ENCODE measurements around the gene COL28A1. TPM values are rescaled to one million over a fixed set of nuclear protein-coding genes. Genes with fewer than 3 reads are reported as not detected.
"Not testable (repeated sequence)": the region's sequence is repeated elsewhere in the genome, so short reads cannot be mapped to it uniquely, and the experiment has no call there.

Gene COL28A1
- total RNA-seq, 2 experiments from 2014 or later: not detected

GRCh38 chr7:7476381-7476780, 59.3 kb downstream of the COL28A1 start:
- Mint-ChIP-seq H3K9me3 (peaks cover 4% of the 10 kb centered on the region), H3K4me3 (no peak overlapping the region), H3K36me3 (ENCODE audit: low read depth) (no peaks in the 10 kb centered on the region), H3K4me1 (ENCODE audit: low read depth) (no peaks in the 10 kb centered on the region), H3K27me3 (peaks cover 5% of the 10 kb centered on the region), H3K27ac (no peak overlapping the region)
- TF ChIP-seq CTCF (IDR thresholded peaks at IDR 0.05): no peak
- intact Hi-C loops (cut with micrococcal nuclease): no loop called here
- ChIA-PET CTCF (no interaction called here), POLR2A (no interaction called here)
- DNase-seq: no peak
- no peak for ATAC-seq

GRCh38 chr7:7475601-7476000, 60.1 kb downstream of the COL28A1 start:
- no peaks in the 10 kb centered on the region for H3K36me3 Mint-ChIP-seq (ENCODE audit: low read depth)
- no peak overlapping the region for H3K4me3 Mint-ChIP-seq
- H3K4me1 Mint-ChIP-seq (ENCODE audit: low read depth): no peaks in the 10 kb centered on the region
- H3K27me3 Mint-ChIP-seq: peaks cover 2% of the 10 kb centered on the region
- DNase-seq: no peak
- H3K9me3 Mint-ChIP-seq: peaks cover 4% of the 10 kb centered on the region
- ChIA-PET POLR2A (no interaction called here), CTCF (no interaction called here)
- no peak for ATAC-seq
- no peak overlapping the region for H3K27ac Mint-ChIP-seq
- no peak for TF ChIP-seq CTCF (IDR thresholded peaks at IDR 0.05)
- intact Hi-C loops (cut with micrococcal nuclease): no loop called here

- CTCF ChIA-PET: no interaction called here
- Mint-ChIP-seq H3K36me3 (ENCODE audit: low read depth) (no peaks in the 10 kb centered on the region), H3K27me3 (peaks cover 2% of the 10 kb centered on the region), H3K9me3 (peaks cover 4% of the 10 kb centered on the region), H3K27ac (no peak overlapping the region), H3K4me3 (no peak overlapping the region), H3K4me1 (ENCODE audit: low read depth) (no peaks in the 10 kb centered on the region)
- TF ChIP-seq CTCF (IDR thresholded peaks at IDR 0.05): no peak
- intact Hi-C loops (cut with micrococcal nuclease): no loop called here
- POLR2A ChIA-PET: no interaction called here
- DNase-seq (no peak), ATAC-seq (no peak)
These were observed 61.2 kb downstream of the COL28A1 start for GRCh38 chr7:7474436-7474835.

- H3K9me3 Mint-ChIP-seq; H3K27me3 Mint-ChIP-seq; DNase-seq; CTCF ChIA-PET; intact Hi-C loops (cut with micrococcal nuclease); H3K36me3 Mint-ChIP-seq (ENCODE audit: low read depth); ATAC-seq; H3K27ac Mint-ChIP-seq; POLR2A ChIA-PET; H3K4me3 Mint-ChIP-seq; H3K4me1 Mint-ChIP-seq (ENCODE audit: low read depth): not testable (repeated sequence)
These were observed 70.5 kb downstream of the COL28A1 start for GRCh38 chr7:7464991-7465765.

- no peaks in the 10 kb centered on the region for H3K27me3 Mint-ChIP-seq
- H3K9me3 Mint-ChIP-seq: peaks cover 6% of the 10 kb centered on the region
- DNase-seq (no peak), ATAC-seq (no peak)
- no peak overlapping the region for H3K4me3 Mint-ChIP-seq
- no peak overlapping the region for H3K27ac Mint-ChIP-seq
- intact Hi-C loops (cut with micrococcal nuclease): no loop called here
- H3K4me1 Mint-ChIP-seq (ENCODE audit: low read depth): no peaks in the 10 kb centered on the region
- no peak for TF ChIP-seq CTCF (IDR thresholded peaks at IDR 0.05)
- POLR2A ChIA-PET: no interaction called here
- CTCF ChIA-PET: no interaction called here
- no peaks in the 10 kb centered on the region for H3K36me3 Mint-ChIP-seq (ENCODE audit: low read depth)
These were observed 81.7 kb downstream of the COL28A1 start for GRCh38 chr7:7454000-7454399.

Data from activated CD8-positive, alpha-beta T cell treated with anti-CD3 and anti-CD28 coated beads for 36 hours (primary cell).